ENCODE results near the gene BTG4. TPM values are rescaled to one million over a fixed set of nuclear protein-coding genes. Genes with fewer than 3 reads are reported as not detected.

Gene BTG4
- total and polyA plus RNA-seq, 9 of the 15 experiments (the other 6 are each of a cell fraction or from before 2014, with no cell fraction given): not detected

GRCh38 chr11:111459506-111460270, 52.5 kb downstream of the BTG4 start:
- in situ Hi-C loops (cut with MboI): loop anchor here (10.0 kb wide), 2 partner anchors 335 to 385 kb away; no protein-coding TSS in a partner anchor
- Histone ChIP-seq H3K4me2 (ENCODE audit: insufficient read depth, low read length) (no peak overlapping the region), H3K4me3 (no peak overlapping the region), H3K79me2 (ENCODE audit: control insufficient read depth, insufficient read depth, low read length) (no peaks in the 10 kb centered on the region), H3K27ac (ENCODE audit: extremely low read depth, low read depth, low read length) (no peak overlapping the region), H4K20me1 (replicated peaks; ENCODE audit: control insufficient read depth, insufficient read depth, low read length) (peaks cover 4% of the 10 kb centered on the region; the same call in 1 of the 2 replicates), H3K27me3 (ENCODE audit: control insufficient read depth in 2 of 2, insufficient read depth in 2 of 2, low read length in 2 of 2) (peaks cover 3 to 54% of the 10 kb centered on the region in 2 experiments; a peak in 3 of 5 replicates), H3K9ac (ENCODE audit: insufficient read depth in 1 of 2, low read depth in 2 of 2, low read length in 2 of 2) (no peak overlapping the region), H3K4me1 (replicated peaks in 1 of 2; ENCODE audit: control insufficient read depth in 2 of 2, insufficient read depth in 2 of 2, low read length in 2 of 2) (peaks cover 0 to 6% of the 10 kb centered on the region in 2 experiments; a peak in 1 of 5 replicates), H3K9me1 (ENCODE audit: control insufficient read depth, insufficient read depth, low read length) (no peaks in the 10 kb centered on the region), H2AFZ (ENCODE audit: low read depth, low read length) (no peak overlapping the region), H3K9me3 (replicated peaks; ENCODE audit: control insufficient read depth, insufficient read depth, low read depth, low read length) (no peaks in the 10 kb centered on the region), H3K36me3 (ENCODE audit: control insufficient read depth, insufficient read depth, low read length) (no peaks in the 10 kb centered on the region)
- ChIA-PET CTCF (ENCODE audit: low intra/inter-chr PET ratio) (no interaction called here), POLR2A (no interaction called here)
- no peak for DNase-seq (ENCODE audit: extremely low read depth in 1 of 4, low spot score in 3 of 4)
- no TSS peak for BruUV-seq (replicated peaks)
- WGBS (ENCODE audit: insufficient coverage, low coverage, missing lambda C conversion rate): 0% methylated on average over 9 of the region's 9 CpGs
- TF ChIP-seq MAFK (IDR thresholded peaks at IDR 0.05; ENCODE audit: low read length) (no peak), ZBTB1 (CRISPR knock-in tag; IDR thresholded peaks at IDR 0.05; ENCODE audit: borderline replicate concordance, low read depth) (no peak), CBFA2T3 (IDR thresholded peaks at IDR 0.05) (no peak), ZNF76 (CRISPR knock-in tag; IDR thresholded peaks at IDR 0.05; ENCODE audit: borderline replicate concordance) (no peak), NFYB (IDR thresholded peaks at IDR 0.05; ENCODE audit: extremely low read depth, insufficient read length) (no peak), SRF (CRISPR knock-in tag; IDR thresholded peaks at IDR 0.05) (no peak), TAF7 (tag; IDR thresholded peaks at IDR 0.05) (no peak), TEAD2 (tag; IDR thresholded peaks at IDR 0.05) (no peak), NFIX (CRISPR knock-in tag; IDR thresholded peaks at IDR 0.05; ENCODE audit: low read depth) (no peak), FUS (optimal IDR thresholded peaks at IDR 0.05; ENCODE audit: low read depth, low read length) (no peak), ZNF174 (CRISPR knock-in tag; IDR thresholded peaks at IDR 0.05) (no peak), RBM17 (IDR thresholded peaks at IDR 0.05; ENCODE audit: borderline replicate concordance, low read depth, low read length) (no peak), FOXJ2 (tag; IDR thresholded peaks at IDR 0.05) (no peak), ZNF134 (CRISPR knock-in tag; conservative IDR thresholded peaks at IDR 0.05) (no peak)
- TF ChIP-seq, protein P1, sequence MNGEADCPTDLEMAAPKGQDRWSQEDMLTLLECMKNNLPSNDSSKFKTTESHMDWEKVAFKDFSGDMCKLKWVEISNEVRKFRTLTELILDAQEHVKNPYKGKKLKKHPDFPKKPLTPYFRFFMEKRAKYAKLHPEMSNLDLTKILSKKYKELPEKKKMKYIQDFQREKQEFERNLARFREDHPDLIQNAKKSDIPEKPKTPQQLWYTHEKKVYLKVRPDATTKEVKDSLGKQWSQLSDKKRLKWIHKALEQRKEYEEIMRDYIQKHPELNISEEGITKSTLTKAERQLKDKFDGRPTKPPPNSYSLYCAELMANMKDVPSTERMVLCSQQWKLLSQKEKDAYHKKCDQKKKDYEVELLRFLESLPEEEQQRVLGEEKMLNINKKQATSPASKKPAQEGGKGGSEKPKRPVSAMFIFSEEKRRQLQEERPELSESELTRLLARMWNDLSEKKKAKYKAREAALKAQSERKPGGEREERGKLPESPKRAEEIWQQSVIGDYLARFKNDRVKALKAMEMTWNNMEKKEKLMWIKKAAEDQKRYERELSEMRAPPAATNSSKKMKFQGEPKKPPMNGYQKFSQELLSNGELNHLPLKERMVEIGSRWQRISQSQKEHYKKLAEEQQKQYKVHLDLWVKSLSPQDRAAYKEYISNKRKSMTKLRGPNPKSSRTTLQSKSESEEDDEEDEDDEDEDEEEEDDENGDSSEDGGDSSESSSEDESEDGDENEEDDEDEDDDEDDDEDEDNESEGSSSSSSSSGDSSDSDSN (IDR thresholded peaks at IDR 0.05; ENCODE audit: borderline replicate concordance in 1 of 2, low read depth in 2 of 2, low read length in 2 of 2): no peak
- no peak for ATAC-seq
- intact Hi-C loops (cut with micrococcal nuclease): no loop called here
- no peak for FAIRE-seq

All from K562 (cell line).